ENCODE measurements around the gene TANC1.

Gene TANC1

DNA sequence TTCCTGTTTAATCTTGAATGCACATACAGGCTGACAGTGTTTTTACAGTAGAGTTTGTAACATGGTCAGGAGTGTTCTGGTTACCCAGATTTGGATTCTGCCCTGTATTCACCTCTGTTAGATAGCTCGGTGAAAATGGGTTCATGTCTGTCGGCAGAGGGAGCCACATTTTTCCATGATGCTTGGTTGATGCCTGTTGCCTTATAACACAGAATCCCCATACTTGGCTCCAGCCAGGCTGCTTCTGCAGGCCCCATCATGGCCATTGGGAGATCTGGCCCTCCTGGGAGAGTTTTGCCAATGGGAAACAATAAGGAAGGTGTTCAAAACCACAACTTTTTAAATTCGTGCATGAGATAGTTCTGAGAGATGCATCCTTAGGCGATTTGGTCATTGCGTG is 240.0 kb downstream of the TANC1 start:
- no peak for DNase-seq

DNA sequence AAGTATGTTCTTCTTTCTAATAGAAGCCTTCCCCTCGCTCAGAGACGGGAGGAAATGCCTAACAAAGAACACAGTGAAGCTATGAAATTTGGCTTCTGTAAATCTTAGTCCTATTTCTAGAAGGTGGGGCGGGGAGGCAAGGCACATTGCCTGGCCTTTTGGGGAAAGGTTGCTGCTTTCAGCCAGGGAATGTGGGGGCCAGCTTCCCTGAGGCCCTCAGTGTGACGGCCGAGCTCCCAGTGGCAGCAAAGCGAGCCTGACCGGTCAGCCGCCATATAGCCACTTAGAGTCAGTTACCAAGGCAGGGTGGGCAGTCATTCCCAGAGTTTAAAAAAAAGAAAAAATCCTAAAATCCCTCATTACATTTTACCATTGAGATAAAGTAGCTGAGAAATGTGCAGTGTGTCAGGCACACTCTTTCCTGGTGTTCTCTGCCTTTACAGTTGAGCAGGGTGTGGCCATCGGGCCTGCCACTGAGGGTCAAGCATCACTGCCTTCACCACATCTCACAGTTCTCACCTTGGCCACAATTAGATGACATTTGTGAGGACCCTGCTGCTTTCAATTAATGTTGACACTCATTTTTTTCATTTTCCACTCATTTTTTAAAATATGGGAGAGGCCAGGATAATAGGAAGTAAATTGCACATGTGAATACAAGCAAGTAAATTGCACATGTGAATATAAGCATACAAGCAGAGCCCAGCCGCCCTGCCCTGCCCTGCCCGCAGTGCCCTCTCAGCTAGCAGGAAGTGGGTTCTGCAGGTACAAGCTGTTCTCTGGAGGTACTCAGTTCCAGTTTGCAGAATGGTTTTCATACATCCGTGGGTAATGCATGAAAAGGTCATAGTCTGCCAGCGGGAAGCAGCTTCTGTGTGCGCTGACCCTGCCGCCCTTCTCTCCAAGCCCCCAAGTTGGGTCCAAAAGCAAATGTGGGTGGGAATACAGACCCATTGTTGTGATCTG is 241.2 kb downstream of the TANC1 start:
- DNase-seq: peak; percentile 35

DNA sequence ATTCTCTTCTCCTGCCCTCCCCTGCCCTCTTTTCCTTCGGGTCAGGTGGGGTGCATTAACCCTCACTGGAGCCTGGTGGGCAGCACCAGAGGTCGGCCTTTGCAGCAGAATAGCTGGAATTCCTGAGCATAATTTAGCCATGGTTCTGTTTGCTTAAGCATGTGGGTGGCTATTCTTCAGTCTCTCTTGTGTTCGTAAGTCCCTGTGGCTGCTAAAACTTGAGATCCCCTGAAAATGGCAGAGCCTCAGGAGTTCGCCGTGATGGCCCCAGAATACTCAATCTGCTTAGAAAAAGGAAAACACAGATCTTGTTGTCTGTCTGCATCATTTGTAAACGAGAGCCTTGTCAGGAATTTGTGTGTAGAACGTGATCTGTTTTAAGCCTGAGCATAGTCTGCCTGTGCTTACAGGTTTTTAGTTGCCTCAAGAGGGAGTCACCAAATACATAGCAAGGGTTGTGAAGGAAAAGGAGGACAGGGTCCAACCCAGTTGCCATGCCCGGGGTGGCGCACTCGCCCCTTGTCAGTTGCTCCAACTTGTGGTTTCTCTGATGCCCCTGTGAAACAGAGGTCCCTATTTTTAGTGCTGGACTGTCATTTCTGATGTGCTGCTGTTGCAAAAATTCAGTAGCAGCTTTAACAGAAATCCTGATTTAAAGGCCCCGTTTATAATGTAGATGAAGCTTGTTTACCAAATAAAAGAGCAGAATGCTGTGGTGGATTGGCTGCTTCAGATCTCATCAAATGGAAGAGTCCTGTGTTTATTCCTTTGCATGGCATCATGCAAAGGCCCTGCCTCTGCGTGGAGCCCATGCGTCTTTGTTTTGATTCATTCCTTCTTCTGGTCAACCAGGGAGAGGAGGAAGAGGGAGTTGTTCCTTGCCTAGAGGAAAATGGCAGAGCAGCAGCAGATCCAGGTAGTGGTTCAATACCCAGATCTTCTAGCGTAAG is 243.3 kb downstream of the TANC1 start:
- no peak for DNase-seq

DNA sequence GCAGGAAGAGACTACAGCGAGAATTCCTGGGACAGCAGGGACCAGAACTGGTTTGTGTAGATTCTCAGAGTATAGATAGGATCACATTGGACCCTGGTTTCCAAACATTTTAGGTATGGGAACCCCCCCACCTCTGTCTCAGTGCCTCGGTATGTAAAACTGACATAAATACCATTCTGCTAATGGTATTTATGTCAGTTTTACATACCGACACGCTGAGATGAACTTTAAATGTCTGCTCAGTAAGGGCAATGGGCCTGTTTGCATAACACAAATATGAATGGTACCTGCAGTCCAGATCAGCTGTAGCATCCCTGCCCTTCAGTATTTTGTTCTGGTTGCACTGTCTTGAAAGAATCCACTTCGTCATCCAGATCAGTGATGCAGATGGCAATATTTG is 244.9 kb downstream of the TANC1 start:
- DNase-seq: no peak

DNA sequence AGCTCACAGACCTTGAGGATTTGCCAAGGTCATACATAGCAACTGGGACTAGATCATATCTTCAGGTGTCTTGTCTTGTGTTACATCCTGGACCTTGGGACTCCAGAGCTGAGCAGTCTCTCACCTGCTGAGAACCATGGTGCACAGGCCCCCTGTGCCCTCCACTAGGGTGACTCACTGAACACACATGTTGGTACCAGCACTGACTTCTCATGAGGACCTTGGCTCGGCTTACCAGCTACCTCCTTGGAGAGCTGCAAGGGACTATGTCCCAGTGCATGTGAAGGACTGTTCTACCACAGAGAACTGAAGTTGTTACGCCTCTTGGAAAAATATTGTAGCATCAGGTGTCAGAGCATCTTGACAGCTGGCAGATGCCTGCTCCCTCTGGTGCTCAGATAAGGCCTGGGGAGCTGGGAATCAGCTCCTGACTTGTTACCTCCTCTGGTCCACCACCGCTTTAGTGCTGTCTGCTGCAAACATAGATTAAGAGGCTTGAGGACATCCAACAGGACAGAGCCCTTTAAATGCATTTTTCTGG is 246.0 kb downstream of the TANC1 start:
- DNase-seq: no peak

DNA sequence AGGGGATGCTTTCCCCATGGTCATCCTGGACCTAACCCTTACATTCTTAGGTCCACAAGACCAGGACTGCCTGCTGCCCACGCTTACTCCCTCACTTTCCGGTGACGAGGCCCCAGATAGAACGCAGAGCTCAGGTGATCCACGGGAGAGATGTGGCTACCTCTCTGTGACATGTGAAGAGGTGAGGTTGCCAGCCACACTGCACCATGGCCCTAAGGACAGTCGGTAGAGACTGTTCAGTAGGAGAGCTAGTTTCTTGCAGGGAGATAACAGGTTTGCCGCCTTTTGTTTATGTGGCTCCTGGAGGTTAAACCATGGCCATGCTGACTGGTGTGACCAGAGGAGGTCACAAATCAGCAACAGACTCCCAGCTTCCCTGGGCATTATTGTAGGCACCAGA is 246.7 kb downstream of the TANC1 start:
- DNase-seq: no peak

DNA sequence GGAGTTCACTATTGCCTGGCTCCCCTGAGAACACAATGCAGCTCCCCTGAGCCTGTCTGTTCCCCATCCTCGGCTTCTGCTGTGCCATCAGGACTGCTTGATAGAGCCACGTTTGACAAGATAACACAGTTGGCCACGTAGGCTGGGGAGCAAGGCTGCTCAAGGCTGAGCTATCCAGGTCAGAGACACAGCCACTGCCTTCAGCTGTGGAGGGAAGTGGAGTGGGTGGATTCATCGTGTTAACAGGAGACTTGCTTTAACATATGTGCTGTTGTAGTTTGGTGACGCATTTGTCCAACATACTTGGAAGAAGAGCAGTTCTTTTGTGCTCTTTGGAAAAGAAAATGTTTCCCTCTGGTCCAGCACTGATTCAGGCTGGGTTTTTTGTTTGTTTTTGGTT is 249.2 kb downstream of the TANC1 start:
- no peak for DNase-seq

DNA sequence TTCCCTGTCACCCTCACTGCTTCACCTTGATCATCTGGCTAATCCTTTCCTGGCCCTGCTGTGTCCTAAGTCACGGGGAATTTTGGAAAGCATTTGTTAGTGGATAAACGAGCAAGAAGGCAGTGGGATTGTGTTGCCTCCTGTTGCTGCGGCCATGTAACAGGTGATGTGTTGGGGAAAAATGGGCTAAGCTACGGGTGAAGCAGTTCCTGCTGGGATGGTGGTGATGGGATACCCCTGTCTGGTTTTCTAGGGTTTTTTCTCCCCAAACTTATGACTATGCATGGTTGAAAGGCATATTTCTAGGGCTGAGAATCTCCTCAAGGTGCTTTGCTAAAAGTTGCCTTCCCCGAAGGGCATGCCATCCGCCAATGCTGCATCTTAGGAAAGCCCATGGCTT is 249.9 kb downstream of the TANC1 start:
- no peak for DNase-seq

DNA sequence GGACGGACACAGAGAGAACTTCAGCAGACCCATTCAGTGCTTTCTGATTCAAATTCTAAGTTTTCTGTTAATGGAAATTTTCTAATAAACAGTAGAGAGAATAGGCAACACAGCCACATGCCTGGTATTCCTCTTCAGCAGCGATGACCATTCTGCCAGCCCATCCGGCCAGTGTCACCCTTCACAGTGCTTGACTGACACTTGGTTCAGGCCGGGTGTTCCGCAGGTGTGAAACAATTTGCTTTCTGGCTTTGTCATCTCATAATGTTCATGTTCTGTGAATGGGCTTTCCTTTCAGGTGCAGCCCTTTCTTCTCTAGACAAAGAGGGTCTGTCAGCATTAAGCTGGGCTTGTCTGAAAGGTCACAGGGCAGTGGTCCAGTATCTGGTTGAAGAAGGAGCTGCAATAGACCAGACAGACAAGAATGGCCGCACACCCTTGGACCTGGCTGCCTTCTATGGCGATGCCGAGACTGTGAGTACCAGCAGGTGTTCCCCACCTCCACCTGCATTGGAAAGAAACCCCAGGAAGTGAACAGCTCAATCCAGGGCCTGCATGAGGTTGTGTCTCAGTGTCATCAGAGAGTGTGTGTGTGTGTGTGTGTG is 251.1 kb downstream of the TANC1 start:
- no peak for DNase-seq

DNA sequence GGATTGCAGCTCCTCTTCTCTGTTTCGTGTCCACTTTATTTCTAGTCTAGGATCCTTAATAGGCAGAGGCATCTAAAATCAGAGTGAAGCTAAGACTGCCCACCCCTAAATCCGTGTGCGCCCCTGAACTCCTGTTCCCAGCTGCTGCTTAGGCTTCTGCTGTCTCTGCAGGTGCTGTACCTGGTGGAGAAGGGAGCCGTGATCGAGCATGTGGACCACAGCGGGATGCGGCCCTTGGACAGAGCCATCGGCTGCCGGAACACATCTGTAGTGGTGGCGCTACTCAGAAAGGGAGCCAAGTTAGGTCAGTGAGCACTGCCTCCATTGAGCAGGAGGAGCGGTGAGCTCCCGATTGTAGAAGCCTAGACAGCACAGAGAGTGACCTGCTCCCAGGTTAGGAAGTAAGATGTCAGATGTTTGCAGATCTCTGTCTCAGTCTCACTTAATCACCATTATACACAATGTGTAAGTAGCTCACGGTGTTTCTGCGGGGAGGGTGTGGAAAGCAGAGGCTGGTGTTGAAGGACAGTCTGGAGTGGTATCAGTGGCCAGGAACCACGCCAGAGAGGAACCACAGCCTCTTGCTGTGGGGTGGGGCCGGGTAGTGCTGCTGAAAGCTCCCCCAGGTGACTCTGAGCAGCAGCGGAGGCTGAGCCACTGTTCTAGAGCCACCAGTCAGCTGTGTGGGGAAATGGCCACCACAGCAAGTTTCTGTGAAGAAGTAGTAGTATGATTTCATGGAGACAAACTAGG is 255.8 kb downstream of the TANC1 start:
- no peak for DNase-seq

DNA sequence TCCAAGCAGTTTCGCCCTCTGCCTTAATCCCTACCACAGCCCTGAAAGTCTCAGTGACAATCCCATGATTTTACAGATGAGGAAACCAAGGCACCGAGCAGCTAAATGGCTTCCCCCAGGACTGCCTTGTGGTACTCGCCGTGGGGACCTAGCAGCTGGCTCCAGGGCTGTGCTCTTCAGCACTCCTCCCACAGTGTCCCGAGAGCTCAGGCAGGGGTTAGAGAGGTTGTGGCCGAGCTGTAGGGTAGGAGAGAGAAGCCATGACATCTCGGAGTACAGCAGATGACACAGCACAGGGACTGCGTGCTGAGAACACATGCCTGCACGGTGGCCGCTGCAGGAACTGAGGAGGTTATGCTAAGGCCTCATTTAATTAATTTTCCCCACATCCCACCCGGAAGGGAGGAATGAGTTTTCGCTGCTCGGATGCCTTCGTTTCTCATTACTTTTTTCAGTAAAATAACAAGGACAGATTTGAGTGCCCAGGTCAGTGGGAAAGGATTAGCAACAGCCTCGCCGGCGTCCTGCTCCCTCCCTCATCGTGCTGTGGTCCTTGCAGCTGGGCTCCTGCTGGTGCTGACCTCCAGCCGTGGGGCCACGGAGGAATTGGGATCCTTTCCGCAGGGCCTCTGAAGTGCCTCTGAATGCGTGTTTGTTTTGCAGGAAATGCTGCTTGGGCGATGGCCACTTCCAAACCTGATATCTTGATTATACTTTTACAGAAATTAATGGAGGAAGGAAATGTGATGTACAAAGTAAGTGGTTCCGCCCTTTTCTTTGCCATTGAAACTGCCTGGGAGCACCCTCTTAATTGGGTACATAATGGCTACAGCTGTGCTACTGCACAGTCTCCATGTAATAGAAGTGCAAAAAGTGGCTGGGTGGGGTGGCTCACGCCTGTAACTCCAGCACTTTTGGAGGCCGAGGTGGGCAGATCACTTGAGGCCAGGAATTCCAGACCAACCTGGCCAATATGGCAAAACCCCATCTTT is 256.9 kb downstream of the TANC1 start:
- DNase-seq: no peak

DNA sequence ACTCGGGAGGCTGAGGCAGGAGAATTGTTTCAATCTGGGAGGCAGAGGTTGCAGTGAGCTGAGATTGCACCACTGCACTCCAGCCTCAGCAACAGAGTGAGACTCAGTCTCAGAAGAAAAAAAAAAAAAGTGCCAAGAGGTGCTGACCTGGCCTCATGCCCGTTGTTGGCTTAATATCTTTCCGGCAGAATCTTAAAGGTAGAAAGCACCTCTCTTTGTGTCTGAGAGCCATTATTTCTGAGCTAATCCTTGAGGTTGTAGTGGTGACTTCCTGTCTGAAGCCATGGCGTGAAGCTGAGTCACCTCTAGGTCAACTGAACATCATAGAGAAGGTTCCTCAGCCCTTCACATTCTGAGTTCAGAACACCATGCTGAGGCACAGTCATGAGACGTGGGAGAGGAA is 257.6 kb downstream of the TANC1 start:
- no peak for DNase-seq

DNA sequence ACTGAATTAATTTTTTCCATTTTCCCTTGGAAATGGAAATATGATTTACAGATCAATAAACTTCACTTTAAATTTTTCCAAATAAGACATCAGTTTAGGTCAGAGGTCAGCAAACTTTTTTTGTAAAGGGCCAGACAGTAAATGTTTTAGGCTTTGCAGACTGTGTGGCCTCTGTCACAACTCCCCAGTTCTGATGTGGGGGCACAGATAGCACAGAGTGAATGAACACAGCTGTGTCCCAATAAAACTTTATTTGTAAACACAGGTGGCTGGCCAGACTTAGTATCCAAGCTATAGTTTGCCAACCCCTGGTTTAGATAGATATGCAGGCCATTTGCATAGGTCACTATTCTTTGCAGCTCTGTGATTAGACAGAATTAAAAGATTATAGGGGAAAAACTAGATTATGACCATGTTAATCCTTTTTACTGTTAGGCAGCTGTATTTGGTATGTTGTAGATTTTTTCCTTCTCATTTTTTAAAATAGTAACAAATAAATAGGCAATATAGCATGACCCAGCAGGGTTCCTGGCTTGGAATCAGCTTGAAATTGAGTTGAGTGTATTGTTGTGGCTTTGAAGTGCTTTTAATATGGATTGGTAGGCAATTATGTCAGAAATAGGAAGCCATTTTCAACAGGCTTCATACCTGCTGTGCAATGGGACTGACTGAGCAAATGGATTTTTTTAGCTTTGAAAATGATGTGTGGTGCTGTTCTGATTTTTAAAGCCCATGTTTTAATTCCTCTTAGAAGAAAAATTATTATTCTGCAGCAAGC is 258.4 kb downstream of the TANC1 start:
- no peak for DNase-seq

DNA sequence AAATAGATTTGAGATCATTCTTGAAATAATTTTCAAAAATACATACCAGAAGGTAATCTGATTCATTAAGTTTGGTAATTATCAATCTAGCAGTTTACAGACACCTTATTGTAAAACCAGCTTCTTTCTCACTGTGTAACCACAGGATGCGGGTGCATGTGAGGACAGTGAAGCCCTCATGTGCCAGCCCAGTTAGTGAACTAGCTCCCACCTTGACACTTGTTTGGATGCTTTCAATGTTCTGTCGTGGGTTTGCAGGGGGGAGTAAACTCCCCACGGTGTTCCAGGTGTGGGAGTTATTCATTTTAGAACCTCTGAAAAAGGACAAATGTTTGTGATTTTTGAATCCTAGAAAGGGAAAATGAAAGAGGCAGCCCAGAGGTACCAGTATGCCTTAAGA is 259.0 kb downstream of the TANC1 start:
- no peak for DNase-seq

DNA sequence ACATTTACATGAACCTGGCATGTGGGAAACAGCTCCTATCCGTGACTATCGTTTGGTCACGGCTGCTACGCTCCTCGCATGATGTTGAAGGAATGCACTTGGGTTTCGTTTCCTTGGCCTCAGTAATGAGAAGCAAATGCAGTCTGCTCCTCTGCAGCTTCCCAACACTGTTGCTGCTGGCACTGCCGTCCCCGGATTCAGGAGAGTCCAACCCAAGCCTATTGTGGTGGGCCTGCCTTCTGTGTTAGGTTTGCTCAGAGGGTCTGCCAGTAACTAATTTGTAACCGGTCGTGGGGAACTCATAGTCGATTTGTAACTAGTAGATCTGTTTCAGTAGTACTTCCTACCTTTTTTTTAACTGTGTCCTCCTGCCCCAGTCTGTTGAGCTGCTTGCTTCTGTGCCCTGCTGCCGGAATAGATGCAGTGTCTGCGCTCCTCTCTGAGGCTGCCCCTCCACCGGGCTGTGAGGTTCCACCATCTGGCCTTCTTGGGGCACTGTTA is 259.7 kb downstream of the TANC1 start:
- no peak for DNase-seq

DNA sequence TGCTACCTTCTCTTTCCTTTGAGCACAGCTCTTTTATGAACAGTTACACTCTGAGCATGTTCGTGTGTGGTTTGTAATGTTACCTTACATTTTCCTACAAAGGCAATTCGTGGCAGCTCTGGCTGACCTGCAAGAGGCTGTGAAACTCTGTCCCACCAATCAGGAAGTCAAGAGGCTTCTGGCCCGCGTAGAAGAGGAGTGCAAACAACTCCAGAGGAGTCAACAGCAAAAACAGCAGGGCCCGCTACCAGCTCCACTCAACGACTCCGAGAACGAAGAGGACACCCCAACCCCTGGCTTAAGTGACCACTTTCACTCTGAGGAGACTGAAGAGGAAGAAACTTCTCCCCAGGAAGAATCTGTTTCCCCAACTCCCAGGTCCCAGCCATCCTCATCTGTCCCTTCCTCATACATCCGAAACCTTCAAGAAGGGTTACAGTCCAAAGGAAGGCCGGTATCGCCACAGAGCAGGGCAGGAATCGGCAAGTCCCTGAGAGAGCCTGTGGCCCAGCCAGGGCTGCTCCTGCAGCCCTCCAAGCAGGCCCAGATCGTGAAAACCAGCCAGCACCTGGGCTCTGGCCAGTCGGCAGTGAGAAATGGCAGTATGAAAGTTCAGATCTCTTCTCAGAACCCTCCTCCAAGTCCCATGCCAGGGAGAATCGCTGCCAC is 261.2 kb downstream of the TANC1 start:
- DNase-seq: no peak

DNA sequence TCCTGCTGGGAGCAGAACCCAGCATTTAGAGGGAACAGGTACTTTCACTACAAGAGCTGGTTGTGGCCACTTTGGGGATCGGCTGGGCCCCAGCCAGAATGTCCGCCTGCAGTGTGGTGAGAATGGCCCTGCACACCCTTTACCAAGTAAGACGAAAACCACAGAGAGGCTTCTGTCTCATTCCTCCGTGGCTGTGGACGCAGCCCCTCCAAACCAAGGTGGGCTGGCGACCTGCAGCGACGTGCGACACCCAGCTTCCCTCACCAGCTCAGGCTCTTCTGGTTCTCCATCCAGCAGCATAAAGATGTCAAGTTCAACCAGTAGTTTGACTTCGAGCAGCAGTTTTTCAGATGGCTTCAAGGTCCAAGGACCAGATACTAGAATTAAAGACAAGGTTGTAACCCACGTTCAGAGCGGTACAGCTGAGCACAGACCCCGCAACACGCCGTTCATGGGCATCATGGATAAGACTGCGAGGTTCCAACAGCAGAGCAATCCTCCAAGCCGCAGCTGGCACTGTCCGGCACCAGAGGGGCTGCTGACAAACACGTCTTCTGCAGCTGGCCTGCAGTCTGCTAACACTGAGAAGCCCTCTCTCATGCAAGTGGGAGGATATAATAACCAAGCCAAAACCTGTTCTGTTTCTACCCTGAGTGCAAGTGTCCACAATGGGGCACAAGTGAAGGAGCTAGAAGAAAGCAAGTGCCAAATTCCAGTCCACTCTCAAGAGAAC is 261.9 kb downstream of the TANC1 start:
- no peak for DNase-seq

DNA sequence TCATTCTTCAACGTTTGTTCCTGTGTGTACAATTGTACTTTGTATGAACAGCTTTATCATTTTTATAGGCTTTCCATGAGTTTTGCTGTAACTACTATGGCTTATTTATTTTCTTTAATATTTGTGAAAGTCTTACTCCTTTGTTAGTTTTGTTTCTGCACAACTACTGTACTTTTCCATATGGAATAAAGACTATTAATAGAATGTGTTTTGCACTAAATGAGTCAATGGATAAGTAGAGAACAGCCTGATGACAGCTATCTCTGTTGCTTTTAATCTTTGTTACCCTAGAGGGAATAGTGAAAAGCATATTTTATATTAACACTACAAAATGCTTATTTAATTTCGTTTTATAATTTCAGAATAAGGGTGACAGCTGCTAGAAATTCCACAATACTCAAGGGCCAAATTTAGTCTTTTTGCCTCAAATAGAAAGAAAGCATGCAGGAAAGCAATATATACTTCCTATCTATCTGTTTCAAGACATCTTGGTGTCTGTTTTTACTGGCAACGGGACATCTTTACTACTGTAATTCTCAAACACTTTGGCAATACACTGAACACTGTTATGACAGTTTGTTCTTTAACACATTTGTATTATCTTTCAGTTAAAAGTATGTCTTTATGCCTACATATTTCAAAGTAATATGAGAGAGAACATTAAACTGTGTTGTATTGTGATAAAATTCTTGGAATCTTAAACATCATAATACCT is 264.2 kb downstream of the TANC1 start:
- no peak for DNase-seq
